KOPT-K1 (cell line): ENCODE measurements around the gene TOP1.

Source experiments
- H3K27ac ChIP-seq: fragments of 200-600 bp; sonication (generic); 2 replicates; pipeline ENCODE4 v1.5.1; 2016; ENCODE audit warnings: antibody characterized with exemption, mild to moderate bottlenecking, low read depth, low read length; ENCODE audit not compliant: poor library complexity, severe bottlenecking
- H3K36me3 ChIP-seq: fragments of 200-600 bp; sonication (generic); 2 replicates; pipeline ENCODE4 v1.5.1; 2017; ENCODE audit warnings: antibody characterized with exemption, mild to moderate bottlenecking, low read length, moderate library complexity; ENCODE audit not compliant: insufficient read depth
- H3K9me3 ChIP-seq: fragments of 200-600 bp; sonication (generic); 2 replicates; pipeline ENCODE4 v1.5.1; 2017; ENCODE audit warnings: antibody characterized with exemption, low read length, mild to moderate bottlenecking; ENCODE audit not compliant: insufficient read depth, poor library complexity, severe bottlenecking

TOP1 gene

DNA sequence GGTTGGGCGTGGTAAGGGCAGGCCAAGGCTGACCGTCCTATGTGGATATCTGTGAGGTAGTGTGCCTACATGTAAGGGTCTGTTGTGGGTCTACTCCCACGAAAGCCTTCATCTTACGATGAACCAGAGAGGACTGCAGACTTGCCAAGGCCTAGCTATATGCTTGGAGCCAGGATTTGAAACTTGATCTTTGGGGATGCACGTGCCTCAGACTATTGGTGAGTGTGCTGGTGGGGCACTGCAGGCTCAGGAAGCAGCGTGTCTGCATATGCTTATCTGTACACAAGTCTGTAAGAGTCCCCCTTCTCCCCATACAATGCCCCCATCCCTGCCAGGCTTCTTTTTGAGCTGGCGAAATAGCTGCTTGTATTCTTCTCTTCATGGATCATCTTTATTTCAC lies 126.6 kb downstream of the TOP1 start:
- Histone ChIP-seq H3K9me3 (no peaks in the 10 kb centered on the region), H3K36me3 (peaks cover 27% of the 10 kb centered on the region), H3K27ac (peak overlapping the region; percentile 69)

- Histone ChIP-seq H3K9me3 (no peaks in the 10 kb centered on the region), H3K27ac (peak overlapping the region; percentile 69), H3K36me3 (peaks cover 56% of the 10 kb centered on the region)
Measured at GRCh38 chr20:41158082-41158625, 129.5 kb downstream of the TOP1 start.

DNA sequence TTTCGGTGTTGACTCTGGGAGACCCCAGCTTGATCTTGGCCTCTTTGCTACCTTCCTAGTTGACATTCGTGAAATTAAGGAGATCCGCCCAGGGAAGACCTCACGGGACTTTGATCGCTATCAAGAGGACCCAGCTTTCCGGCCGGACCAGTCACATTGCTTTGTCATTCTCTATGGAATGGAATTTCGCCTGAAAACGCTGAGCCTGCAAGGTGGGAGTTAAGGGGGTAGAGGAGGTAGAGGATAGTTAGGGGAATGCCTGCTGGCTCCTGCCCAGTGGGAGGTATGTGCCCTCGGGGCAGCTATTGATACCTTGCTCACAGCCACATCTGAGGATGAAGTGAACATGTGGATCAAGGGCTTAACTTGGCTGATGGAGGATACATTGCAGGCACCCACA lies 130.9 kb downstream of the TOP1 start:
- H3K36me3 ChIP-seq = peaks cover 70% of the 10 kb centered on the region
- peak overlapping the region; percentile 69 for H3K27ac ChIP-seq

GRCh38 chr20:41160686-41161085 lies 132.1 kb downstream of the TOP1 start:
- Histone ChIP-seq H3K27ac (no peak overlapping the region), H3K36me3 (peaks cover 75% of the 10 kb centered on the region), H3K9me3 (no peaks in the 10 kb centered on the region)

More for the DNA sequence above, 130.9 kb downstream of the TOP1 start:
- H3K9me3 ChIP-seq = no peaks in the 10 kb centered on the region

GRCh38 chr20:41161886-41162285 lies 133.3 kb downstream of the TOP1 start:
- Histone ChIP-seq H3K27ac (no peak overlapping the region), H3K36me3 (peaks cover 84% of the 10 kb centered on the region), H3K9me3 (no peaks in the 10 kb centered on the region)

DNA sequence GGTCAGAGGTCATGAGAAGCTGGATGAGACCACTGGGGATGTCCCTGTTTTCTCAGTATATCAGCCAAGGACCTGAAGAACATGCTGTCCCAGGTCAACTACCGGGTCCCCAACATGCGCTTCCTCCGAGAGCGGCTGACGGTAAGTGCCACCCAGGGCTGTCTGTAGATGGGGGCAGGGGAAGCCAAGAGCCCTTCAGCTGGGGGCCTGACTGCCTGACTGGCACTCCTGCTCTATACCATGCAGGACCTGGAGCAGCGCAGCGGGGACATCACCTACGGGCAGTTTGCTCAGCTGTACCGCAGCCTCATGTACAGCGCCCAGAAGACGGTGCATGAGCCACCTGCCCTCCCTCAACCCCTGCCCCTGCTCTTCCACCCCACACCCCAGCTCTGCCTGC lies 133.8 kb downstream of the TOP1 start:
- H3K36me3 ChIP-seq = peaks cover 89% of the 10 kb centered on the region
- no peak overlapping the region for H3K27ac ChIP-seq
- no peaks in the 10 kb centered on the region for H3K9me3 ChIP-seq

DNA sequence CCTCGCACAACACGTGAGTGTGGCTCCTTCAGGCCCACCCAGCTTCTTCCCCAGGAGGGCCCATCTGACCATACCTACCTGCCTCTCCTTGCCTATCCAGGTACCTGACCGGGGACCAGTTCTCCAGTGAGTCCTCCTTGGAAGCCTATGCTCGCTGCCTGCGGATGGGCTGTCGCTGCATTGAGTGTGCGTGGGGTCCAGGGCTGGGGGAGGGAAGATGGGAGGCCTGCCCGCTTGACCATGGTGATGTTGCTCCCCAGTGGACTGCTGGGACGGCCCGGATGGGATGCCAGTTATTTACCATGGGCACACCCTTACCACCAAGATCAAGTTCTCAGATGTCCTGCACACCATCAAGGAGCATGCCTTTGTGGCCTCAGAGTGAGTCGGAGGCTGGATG lies 135.2 kb downstream of the TOP1 start:
- H3K27ac ChIP-seq = no peak overlapping the region
- H3K9me3 ChIP-seq = no peaks in the 10 kb centered on the region
- peaks cover 100% of the 10 kb centered on the region for H3K36me3 ChIP-seq

- H3K27ac ChIP-seq = no peak overlapping the region
- H3K36me3 ChIP-seq = peaks cover 100% of the 10 kb centered on the region
Measured at GRCh38 chr20:41165001-41165882, 136.6 kb downstream of the TOP1 start.

GRCh38 chr20:41166201-41167117 lies 137.8 kb downstream of the TOP1 start:
- Histone ChIP-seq H3K36me3 (peaks cover 100% of the 10 kb centered on the region), H3K27ac (no peak overlapping the region), H3K9me3 (no peaks in the 10 kb centered on the region)

More at GRCh38 chr20:41165001-41165882, 136.6 kb downstream of the TOP1 start:
- H3K9me3 ChIP-seq = no peaks in the 10 kb centered on the region

GRCh38 chr20:41167118-41167470 lies 138.5 kb downstream of the TOP1 start:
- Histone ChIP-seq H3K27ac (no peak overlapping the region), H3K9me3 (no peaks in the 10 kb centered on the region), H3K36me3 (peaks cover 100% of the 10 kb centered on the region)

DNA sequence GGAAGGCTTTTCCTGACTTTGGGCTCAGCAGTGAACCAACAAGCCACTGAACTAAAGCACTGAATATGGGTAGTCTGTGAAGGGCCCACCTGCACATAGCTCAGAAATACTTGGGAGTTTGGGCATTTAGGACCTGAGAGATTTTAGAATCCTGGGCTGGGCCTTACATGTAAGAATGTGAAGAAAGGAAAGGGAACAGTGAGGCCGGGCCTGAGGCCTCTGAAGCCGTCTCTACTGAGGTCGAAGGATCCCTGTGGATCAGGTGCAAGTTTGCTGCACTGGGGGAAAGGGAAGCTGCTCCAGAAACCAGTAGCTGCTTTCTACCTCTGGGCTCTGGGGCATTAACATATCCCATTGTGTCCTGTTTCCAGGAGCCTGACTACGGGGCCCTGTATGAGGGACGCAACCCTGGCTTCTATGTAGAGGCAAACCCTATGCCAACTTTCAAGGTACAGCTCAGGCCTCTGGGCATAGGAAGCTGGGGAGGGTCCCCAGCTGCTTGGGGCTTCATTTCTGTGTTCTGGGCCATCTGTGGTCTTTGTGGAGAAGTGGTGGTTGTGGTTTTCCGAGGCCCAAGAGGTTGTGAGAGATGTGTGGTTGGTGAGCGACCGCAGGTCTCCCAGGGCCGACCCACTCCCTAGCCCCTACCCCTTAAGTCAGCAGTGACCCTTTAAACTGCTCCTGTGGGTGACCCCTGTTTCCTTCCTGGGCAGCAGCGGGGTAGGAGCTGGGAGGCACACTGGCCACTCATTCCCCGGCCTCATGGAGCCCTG lies 139.0 kb downstream of the TOP1 start:
- H3K9me3 ChIP-seq = no peaks in the 10 kb centered on the region
- H3K27ac ChIP-seq = no peak overlapping the region
- H3K36me3 ChIP-seq = peaks cover 100% of the 10 kb centered on the region

DNA sequence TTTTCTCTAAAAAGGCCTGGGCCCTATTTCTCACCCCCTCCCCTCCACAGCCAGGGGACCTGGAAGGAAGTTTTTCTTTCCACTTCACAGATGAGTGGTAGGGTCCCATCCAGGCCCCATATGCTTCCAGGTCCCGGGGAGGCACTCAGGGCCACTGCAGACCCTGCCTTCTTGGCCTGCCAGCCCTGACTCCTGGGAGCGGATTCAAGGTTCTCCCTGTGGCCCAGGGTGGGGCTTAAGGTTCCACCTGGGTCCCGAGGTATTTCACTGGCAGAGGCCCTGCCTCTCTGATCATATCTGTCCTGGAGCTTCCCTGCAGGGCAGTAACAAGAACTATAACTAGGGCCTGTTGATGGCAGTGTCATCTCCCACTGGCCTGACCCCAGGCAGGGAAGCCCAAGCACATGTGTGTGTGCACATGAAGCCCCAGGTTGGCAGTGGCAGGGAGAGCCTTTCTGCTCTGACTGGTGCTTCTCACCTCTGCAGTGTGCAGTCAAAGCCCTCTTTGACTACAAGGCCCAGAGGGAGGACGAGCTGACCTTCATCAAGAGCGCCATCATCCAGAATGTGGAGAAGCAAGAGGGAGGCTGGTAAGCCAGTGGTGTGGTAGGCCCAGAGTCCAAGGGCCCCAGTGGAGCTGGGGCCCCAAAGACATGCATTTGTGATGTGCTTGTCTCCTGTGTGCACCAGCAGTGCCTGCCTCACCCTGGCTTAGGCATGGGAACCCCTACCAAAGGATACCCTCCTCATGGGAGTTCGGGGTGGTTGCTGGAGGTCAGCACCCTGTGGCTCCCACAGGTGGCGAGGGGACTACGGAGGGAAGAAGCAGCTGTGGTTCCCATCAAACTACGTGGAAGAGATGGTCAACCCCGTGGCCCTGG lies 139.9 kb downstream of the TOP1 start:
- H3K36me3 ChIP-seq = peaks cover 100% of the 10 kb centered on the region
- H3K9me3 ChIP-seq = no peaks in the 10 kb centered on the region
- no peak overlapping the region for H3K27ac ChIP-seq

- Histone ChIP-seq H3K9me3 (no peaks in the 10 kb centered on the region), H3K27ac (no peak overlapping the region), H3K36me3 (peaks cover 100% of the 10 kb centered on the region)
Measured at GRCh38 chr20:41169162-41169690, 140.6 kb downstream of the TOP1 start.
